Measurements from ENCODE around the gene ENO2.
"Not testable (repeated sequence)": the region's sequence is repeated elsewhere in the genome, so short reads cannot be mapped to it uniquely, and the experiment has no call there.

ENO2 gene

GRCh38 chr12:6914246-6914946 lies at the start of gene ENO2:
Gene ENO2, plus strand, starts transcription at chr12:6914580. Its CDS starts 1,253 bp downstream, at chr12:6915833.
- DNase-seq = peak; percentile 87

- DNase-seq = not testable (repeated sequence)
Measured at GRCh38 chr12:6865307-6865706, 49.1 kb upstream of the ENO2 start.

GRCh38 chr12:6866163-6866919 lies 48.0 kb upstream of the ENO2 start:
- no peak for DNase-seq

GRCh38 chr12:6866920-6867412 lies 47.4 kb upstream of the ENO2 start:
- DNase-seq = no peak

DNA sequence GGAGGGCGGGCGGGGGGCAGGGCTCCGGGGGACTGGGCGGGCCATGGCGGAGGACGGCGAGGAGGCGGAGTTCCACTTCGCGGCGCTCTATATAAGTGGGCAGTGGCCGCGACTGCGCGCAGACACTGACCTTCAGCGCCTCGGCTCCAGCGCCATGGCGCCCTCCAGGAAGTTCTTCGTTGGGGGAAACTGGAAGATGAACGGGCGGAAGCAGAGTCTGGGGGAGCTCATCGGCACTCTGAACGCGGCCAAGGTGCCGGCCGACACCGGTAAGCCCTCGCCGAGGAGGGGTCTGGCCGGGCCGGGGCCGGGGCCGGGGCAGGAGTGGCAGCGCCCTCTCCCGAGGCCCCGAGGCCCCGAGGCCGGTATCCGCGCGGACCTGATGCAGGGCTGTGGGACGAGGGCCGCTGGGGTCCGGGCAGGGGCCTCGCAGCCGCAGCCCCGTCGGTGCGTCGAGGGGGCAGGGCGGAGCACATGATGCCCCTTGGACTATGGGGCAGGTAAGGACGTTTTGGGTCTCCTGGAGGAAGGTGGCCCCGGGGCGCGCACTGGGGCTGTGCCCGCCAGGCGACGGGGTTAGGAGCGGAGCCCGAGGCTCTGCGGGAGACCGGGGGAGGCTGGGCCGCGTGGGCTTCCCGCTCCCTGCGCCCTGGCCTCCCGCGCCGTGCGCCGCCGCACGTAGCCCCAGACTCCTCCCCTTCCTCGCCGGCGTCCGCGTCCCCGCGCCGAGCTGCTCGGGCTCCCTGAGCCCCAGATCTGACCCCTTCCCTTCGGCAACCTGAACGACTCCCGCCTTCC lies 46.8 kb upstream of the ENO2 start, which contains the start of gene TPI1:
TSS of gene TPI1 (plus strand) at position 119 of the 798 bp plus-strand sequence. CDS start at position 155, 36 bp downstream.
- DNase-seq = peak; percentile 87

DNA sequence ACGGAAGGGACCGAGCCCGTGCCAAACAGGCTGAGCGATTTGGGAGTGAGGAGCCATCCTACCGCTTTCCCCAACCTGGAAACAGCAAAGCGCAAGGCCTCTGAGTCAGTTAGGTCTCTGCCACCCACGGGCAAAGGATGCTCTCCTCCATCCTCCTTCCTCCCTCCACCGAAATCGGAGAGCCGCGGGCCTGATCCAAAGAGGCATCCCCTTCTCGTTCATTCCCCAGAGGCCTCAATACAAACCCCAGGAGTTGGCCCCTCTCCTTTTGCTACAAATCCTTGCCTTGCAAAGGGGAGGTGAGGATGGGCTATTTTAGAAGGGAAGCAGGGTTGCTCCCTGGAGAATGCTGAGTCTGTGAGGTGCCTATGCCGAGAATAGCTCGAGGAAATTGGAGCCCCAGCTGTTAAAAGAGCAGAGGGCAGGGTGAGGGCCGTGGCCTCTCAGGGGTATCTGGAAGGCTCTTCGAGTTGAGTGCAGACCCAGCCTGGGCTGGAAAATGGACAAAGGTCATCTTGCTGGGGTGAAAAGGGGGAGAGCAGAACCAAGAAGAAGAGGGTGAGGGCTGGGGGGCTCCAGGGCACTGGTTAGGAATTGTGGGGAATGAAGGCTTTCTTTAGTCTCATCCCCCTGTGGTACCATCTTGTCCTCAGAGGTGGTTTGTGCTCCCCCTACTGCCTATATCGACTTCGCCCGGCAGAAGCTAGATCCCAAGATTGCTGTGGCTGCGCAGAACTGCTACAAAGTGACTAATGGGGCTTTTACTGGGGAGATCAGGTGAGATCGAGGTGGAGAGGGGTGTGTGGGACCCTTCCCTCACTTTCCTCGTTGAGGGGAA lies 46.0 kb upstream of the ENO2 start:
- DNase-seq = peak; percentile 9

- peak; percentile 89 for DNase-seq
Measured at GRCh38 chr12:6869049-6870021, 45.0 kb upstream of the ENO2 start.

DNA sequence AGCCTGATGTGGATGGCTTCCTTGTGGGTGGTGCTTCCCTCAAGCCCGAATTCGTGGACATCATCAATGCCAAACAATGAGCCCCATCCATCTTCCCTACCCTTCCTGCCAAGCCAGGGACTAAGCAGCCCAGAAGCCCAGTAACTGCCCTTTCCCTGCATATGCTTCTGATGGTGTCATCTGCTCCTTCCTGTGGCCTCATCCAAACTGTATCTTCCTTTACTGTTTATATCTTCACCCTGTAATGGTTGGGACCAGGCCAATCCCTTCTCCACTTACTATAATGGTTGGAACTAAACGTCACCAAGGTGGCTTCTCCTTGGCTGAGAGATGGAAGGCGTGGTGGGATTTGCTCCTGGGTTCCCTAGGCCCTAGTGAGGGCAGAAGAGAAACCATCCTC lies 44.1 kb upstream of the ENO2 start:
- DNase-seq = not testable (repeated sequence)

GRCh38 chr12:6871052-6871957 lies 43.1 kb upstream of the ENO2 start:
- peak; percentile 46 for DNase-seq

DNA sequence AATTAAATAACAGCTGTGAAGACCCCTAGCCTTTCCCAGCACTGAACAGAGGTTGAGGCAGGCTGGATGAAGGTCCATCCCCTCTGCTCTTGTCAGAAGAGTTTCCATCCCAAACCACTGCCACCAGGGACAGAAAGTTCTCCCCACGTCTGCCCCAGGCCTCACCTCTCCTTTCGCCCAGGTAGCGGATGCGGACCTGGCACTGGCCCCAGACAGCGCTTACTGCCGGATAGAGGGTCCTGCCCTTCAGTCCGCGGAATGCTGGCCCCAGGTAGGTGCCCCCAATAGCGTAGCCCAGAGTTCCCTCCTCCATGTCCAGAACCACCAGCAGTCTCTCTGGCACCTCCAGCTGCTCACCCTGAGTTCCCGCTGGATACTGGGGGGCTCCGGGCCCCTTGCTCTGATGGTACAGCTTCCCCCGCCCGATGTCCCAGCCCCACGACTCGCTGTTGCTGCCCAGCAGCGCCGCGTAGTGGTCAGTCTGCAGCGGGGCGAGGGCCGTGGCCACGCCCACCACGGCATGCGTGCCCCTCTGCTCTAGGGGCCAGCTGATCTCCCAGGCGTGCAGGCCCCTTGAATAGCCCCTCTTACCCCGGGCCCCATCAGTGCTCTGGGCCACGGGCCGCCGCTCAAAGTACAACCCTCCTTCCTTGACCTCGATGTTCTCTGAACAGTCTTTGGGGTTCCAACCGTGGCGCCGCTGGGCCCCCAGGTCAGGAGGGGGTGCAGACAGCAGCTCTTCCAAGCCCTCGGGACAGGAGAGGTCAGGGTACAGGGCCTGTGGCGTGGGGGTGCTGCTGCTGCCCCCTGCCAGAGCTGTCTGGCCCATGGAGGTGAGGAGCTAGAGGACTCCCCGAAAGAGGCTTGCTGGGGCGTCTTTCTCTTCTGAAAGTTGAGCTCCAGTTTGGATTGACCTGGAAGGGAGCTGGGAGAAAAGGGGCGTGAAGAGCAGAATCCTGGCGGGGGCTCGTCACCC lies 42.0 kb upstream of the ENO2 start:
- DNase-seq = peak; percentile 88

DNA sequence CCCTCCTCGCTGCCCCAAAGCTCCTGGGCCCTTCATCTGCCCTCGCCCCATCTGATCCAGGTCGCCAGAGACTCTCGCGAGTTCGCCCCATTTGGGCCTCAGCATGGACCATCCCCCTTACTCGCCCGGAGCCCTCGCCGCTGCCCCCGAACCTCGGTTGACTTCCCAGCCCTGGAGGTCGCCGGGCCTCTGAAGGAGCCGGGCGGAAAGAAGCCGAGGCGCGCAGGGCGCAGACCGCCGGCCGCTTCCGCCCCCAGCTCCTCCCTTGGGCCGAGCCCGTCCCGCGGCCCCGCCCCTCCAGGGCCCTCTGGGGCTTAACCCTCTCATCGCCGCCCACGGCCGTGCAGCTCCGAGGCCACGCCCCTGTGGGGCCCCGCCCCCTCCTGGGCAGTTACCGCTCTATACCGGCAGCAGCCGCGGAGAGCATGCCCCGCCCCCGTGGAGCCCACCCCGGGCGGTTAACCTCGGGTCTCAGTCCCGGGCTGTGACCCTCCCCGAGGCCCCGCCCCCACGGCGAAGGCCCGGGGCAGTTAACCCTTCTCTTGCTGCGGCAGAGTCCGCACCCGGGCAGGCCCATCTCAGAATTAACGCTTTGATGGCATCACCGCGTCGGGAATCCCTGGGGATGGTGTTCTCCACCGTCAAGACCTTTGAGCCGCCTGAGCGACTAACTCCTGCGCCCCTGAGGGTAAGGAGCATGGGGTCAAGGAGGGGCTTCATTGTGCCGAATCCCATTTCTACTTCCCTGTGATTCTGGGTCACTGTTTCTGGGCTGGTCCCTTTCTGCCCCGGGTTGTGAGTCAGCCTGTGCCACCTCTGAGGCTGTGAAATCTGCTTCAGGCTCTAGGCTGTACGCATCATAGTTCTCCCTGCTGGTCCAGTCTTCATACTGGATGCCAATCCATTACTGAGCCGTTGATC lies 41.0 kb upstream of the ENO2 start, which contains the start of gene SPSB2:
TSS of gene SPSB2 (minus strand) at position 210 of the 921 bp plus-strand sequence. CDS start 402 bp downstream, outside the sequence.
- DNase-seq = peak; percentile 98

DNA sequence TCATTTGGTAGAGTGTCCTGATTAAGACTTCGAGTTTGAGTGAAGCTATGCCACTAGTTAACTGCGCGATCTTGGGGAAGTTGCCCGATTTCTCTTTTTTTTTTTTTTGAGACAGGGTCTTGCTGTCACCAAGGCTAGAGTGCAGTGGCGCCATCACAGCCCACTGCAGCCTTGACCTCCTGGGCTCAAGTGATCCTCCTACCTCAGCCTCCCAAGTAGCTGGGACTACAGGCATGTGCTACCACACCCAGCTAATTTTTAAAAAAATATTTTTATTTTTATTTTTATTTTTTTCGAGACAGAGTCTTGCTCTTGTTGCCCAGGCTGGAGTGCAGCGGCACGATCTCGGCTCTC lies 40.4 kb upstream of the ENO2 start:
- not testable (repeated sequence) for DNase-seq

DNA sequence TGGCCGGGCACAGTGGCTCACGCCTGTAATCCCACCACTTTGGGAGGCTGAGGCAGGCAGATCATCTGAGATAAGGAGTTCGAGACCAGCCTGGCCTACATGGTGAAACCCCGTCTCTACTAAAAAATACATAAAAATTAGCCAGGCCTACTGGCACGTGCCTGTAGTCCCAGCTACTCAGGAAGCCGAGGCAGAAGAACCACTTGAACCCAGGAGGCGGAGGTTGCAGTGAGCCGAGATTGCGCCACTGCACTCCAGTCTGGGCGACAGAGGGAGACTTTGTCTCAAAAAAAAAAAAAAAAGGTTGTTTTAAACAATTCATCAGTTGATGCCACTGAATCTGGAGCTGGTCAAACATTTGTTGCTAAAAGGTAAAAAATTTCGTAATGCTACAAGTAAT lies 34.6 kb upstream of the ENO2 start:
- not testable (repeated sequence) for DNase-seq

- DNase-seq = no peak
Measured at GRCh38 chr12:6883252-6883651, 31.1 kb upstream of the ENO2 start.

- DNase-seq = no peak
Measured at GRCh38 chr12:6883683-6884082, 30.7 kb upstream of the ENO2 start.

GRCh38 chr12:6884539-6884938 lies 29.8 kb upstream of the ENO2 start:
- no peak for DNase-seq

Measured in CD4-positive, alpha-beta T cell treated with Interleukin-21 for 1 hour (primary cell).